GM21786 (cell line): ENCODE results near the gene CD53.
"Not testable (repeated sequence)": the region's sequence is repeated elsewhere in the genome, so short reads cannot be mapped to it uniquely, and the experiment has no call there.

Source experiments
- ATAC-seq: cut with Tn5 transposase; IDR thresholded peaks from one replicate; pipeline ENCODE4 v1.9.1; 2021; ENCODE audit not compliant: unreplicated experiment

Gene CD53

DNA sequence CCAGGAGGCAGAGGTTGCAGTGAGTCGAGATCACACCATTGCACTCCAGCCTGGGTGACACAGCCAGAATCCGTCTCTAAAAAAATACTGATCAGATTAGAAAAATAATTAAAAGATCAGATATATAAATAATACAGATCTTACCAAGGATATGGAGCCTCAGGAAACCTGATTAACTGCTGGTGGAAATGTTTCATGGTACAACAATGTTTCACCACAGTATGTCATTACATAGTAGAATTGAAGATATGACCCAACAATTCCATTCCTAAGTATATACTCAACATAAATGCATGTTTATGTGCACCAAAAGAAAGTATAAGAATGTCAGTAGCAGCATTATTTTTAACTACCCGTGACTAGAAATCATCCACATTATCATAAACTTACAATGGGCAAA, 41.7 kb downstream of the CD53 start:
- no peak for ATAC-seq

DNA sequence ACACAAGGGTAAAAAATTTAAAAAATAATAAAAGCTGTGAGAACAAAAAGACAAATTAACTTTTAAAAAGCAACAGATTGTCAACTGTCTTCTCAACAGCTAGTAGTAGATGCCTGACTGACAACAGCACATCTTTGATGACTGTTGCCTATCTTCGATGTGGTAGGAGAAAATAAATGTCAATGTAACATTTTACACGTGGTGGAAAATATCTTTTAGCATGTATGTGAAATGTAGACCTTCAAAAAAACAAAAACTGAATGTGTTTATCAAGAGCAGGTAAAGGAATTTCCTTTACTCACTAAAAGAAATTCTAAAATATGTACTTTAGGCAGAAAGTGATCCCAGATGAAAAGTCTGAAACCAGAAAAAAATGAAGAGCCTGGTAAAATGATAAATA, 42.9 kb downstream of the CD53 start:
- ATAC-seq: no peak

DNA sequence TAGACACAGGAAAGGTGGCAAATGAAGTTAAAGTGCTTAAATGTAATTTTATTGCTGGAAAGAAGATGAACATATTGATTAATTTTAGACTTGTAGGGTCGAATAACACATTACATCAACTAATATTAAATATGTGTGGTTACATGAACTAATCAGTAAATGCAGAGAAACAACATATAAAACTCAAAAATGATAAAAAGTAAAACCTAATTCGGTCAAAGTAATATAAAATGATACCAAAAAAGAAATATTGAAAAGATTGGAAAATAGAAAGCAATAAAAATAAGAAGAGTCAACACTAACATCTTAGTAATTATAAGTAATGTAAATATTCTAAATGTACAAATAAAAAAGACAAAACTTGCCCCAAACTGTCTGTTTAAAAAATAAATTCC, 43.3 kb downstream of the CD53 start:
- ATAC-seq: no peak

DNA sequence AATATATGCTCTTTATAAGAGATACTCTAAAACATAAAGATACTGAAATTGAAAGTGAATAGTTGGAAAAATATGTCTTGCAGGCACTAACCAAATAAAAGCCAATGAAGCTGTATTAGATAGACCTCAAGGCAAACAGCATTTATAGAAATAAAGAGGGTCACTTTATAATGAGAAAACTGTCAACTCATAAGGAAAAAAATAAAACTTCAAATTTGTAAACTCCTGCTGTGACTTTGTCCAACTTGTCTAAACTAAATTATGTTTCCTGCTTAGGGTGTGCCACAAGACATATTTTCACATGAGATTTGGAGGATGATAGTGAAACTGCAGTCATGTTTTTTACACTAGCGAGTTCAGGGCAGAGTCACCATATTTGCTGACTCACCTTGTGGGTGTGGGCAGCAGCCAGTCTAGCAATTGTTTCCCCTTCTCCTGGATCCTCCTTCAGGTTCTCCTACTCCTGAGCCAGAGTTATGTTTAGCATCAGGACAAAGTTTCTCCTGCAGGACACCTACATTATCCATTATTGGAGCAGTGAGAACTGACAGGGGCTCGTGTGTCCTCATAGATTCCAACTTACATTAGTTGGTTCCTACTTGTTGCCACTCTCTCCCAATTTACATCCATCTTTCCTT, 43.8 kb downstream of the CD53 start:
- ATAC-seq: peak; percentile 62

DNA sequence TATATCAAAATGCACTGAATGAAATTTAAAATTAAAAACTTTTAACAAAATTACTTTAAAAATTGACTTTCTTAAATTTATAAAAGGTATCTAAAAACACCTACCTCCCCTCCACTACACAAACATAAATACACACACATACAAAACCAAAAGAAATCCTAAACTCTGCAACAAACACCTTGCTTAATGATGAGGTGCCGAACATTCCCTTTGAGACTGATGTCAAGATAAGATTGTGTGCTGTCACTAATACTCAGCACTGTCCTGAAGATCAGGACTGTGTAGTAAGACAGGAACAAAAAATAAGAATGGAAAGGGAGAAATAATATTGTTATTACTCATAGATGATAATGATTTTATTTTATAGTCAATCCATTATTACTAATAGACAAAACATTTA, 45.1 kb downstream of the CD53 start:
- no peak for ATAC-seq

DNA sequence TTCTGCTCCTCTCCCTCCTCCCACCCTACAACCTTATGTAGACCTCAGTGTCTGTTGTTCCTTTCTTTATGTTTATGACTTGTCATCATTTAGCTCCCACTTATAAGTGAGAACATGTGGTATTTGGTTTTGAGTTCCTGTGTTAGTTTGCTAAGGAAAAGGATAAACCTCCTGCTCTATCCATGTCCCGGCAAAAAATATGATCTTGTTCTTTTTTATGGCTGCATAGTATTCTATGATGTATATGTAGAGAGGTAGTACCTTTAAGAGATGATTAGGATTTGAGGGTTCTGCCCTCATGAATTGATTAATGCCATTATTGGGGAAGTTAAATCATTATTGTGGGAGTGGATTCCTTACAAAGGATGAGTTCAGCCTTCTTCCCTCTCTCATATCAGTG, 49.0 kb downstream of the CD53 start:
- ATAC-seq: no peak

DNA sequence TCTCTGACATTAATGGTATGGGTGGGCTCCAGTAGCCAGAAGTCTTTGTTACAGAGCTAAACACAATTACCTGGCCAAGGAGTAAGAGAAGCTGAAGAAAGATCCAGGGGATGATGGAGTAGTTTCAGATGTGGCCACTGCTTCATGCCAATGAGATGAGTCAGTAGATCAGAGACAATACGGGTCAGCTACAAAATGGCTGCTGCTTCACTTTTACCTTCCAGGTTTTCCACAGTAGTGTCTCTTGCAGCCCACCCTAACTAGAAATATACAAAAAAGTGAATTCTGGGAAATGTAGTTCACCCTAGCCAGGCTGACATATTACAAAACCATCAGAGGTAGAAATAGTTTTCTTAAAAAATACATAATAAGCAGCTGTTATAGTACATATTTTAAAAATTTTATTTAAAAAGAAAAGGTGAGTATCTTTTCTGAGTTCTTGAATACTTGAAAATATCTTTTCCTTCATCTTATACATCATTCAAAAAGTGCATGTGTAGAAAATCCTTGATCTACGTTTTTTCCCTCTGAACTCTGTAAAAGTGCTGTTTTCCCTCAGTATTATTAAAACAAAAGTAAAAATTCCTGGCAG, 54.6 kb downstream of the CD53 start:
- no peak for ATAC-seq

DNA sequence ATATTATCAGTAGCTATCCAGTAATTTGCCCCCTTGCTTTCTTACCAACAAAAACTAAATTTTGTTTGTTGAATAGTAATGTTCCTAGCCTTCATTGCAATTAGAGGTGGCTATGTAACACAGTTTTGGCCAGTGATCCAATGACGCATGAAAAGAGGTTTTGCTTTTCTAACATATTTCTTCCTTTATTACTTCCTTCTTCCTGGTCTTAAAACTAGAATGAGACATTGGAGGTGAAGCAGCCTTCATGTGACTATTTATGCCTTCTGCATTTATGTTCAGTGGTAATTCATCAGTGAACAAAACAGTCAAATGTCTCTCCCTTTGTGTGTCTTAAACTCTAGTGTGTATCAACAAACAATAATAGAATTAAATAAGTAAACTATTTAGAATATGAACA, 55.2 kb downstream of the CD53 start:
- ATAC-seq: no peak

DNA sequence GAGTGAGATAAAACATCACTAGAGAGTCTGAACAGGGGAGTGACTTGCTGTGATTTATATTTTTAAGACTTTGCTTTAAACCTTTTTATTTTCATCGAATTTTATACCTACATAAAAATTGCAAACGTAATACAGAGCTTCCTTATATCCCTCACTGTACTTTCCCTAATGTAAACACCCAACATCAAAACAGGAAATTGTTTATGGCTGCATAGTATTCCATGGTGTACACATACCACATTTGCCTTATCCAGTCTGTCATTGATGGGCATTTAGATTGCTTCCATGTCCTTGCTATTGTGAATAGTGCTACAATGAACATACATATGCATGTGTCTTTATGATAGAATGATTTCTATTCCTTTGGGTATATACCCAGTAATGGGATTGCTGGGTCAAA, 56.0 kb downstream of the CD53 start:
- no peak for ATAC-seq

DNA sequence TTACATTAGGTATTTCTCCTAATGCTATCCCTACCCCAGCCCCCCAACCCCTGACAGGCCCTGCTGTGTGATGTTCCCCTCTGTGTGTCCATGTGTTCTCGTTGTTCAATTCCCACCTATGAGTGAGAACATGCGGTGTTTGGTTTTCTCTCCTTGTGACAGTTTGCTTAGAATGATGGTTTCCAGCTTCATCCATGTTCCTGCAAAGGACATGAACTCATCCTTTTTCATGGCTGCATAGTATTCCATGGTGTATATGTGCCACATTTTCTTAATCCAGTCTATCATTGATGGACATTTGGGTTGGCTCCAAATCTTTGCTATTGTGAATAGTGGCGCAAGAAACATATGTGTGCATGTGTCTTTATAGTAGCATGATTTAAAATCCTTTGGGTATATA, 58.1 kb downstream of the CD53 start:
- not testable (repeated sequence) for ATAC-seq

DNA sequence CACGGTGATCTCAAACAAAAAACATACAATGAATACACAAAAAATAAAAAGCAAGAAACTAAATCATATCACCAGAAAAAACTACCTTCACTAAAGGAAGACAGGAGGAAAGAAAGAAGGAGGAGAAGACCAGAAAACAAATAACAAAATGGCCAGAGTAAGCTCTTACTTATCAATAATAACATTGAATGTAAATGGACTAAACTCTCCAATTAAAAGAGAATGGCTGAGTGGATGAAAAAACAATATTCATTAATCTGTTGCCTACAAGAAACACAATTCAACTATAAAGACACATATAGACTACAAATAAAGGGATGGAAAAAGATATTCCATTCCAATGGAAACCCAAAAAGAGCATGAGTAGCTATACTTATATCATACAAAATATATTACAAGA, 63.6 kb downstream of the CD53 start:
- ATAC-seq: no peak

DNA sequence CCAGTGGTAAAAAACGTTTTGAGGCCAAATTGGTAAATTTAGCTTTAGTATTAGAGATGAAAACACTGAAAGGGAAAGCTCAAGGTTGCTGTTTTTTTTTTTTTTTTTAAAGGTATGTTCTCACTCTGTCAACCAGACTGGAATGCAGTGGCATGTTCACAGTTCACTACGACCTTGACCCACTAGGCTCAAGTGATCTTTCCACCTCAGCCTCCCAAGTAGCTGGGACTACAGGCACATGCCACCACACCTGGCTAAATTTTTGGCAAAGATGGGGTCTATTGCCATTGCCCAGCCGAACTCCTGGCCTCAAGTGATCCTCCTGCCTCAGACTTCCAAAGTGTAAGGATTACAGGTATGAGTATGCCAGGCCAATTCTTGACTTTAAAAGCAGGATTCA, 71.9 kb downstream of the CD53 start:
- ATAC-seq: no peak

DNA sequence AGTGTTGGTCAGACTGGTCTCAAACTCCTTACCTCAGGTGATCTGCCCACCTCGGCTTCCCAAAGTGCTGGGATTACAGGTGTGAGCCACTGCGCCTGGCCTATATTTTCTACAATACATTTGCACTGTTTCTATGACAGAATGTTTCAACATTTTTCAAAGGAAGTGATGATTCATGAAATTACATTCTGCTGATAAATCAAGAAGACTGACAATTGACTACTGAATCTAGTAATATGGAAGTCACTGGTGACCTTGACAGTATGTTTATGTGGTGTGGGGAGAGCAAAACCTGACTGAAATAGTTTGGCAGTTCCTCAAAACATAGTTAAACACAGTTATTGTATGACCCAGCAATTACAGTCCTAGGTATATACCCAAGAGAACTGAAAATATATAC, 72.7 kb downstream of the CD53 start:
- no peak for ATAC-seq

DNA sequence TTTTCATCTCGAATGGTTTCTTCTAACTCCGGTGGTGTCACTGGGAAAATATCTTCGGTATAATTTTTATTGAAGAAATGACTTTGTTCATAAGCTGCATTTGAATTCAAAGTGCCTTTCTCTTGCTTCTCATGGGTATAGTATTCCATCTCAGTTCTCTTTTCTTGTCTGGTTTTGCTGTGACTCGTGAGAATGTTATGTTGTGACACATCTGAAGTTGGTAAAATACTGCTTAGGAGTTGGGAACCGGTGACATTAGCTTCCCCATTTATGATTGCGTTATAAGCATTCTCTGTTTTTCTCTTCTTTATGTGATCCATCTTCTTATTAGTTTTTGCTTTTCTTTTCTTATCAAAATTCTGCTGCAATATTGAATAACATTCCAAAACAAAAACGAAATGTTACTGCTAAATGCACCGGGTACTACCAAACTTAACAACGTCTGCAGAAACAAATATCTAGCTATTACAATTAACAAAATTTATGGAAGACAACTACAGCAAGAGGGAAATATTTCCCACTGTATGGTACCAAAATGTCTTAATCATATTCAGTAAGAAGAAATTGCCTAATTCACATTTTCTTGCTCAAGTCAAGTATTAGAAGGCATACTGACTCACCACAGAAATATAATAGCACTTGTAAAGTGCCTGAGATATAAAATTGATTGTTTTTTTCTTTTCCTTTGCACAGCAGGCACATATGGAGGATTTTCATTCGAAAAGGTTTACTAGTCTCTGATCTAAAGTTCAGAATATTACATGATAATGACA, 75.3 kb downstream of the CD53 start:
- ATAC-seq: no peak
